Measurements from ENCODE around the gene DAP3.

- no peak for TF ChIP-seq FOXK2 (conservative IDR thresholded peaks at IDR 0.05 in 1 of 2, IDR thresholded peaks at IDR 0.05 in 1 of 2; ENCODE audit: low read depth in 2 of 2)
- no peak for TF ChIP-seq PHF8 (IDR thresholded peaks at IDR 0.05; ENCODE audit: borderline replicate concordance, low read length)
- no peak for TF ChIP-seq HCFC1 (IDR thresholded peaks at IDR 0.05; ENCODE audit: low read depth, low read length)
- TF ChIP-seq ESRRA (IDR thresholded peaks at IDR 0.05; ENCODE audit: borderline replicate concordance, low read depth), result no peak
- TF ChIP-seq NFYB (IDR thresholded peaks at IDR 0.05; ENCODE audit: extremely low read depth, insufficient read length), result no peak
- TF ChIP-seq CBFA2T2 (conservative IDR thresholded peaks at IDR 0.05), result no peak
- TF ChIP-seq, protein P1, sequence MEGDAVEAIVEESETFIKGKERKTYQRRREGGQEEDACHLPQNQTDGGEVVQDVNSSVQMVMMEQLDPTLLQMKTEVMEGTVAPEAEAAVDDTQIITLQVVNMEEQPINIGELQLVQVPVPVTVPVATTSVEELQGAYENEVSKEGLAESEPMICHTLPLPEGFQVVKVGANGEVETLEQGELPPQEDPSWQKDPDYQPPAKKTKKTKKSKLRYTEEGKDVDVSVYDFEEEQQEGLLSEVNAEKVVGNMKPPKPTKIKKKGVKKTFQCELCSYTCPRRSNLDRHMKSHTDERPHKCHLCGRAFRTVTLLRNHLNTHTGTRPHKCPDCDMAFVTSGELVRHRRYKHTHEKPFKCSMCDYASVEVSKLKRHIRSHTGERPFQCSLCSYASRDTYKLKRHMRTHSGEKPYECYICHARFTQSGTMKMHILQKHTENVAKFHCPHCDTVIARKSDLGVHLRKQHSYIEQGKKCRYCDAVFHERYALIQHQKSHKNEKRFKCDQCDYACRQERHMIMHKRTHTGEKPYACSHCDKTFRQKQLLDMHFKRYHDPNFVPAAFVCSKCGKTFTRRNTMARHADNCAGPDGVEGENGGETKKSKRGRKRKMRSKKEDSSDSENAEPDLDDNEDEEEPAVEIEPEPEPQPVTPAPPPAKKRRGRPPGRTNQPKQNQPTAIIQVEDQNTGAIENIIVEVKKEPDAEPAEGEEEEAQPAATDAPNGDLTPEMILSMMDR (IDR thresholded peaks at IDR 0.05 in 2 of 3, conservative IDR thresholded peaks at IDR 0.05 in 1 of 3; ENCODE audit: insufficient read depth in 2 of 3, low read depth in 1 of 3, low read length in 3 of 3), result no peak
- no peak for TF ChIP-seq EZH2 (IDR thresholded peaks at IDR 0.05; ENCODE audit: borderline replicate concordance, low read depth, low read length)
- TF ChIP-seq TBL1XR1 (IDR thresholded peaks at IDR 0.05; ENCODE audit: low read length in 2 of 2), result no peak
- no peak for TF ChIP-seq HNRNPL (IDR thresholded peaks at IDR 0.05; ENCODE audit: low read depth, low read length)
- TF ChIP-seq NKRF (IDR thresholded peaks at IDR 0.05; ENCODE audit: borderline replicate concordance), result no peak
- no peak for TF ChIP-seq MEF2A (IDR thresholded peaks at IDR 0.05; ENCODE audit: control insufficient read depth, low read depth, low read length)
These were observed 24.2 kb downstream of the DAP3 start for GRCh38 chr1:155713075-155713474.
